Tibial artery (tissue), 4 donors: Measurements from ENCODE around the gene SPSB1.

Source experiments
- DNase-seq, 2 donors: peaks; one replicate each; pipeline ENCODE4 v3.0.0-alpha.2; 2019
- H3K27ac ChIP-seq, 2 donors: fragments of 200-600 bp; sonication (generic) in 1 of 2; 1 replicate in 1 of 2; 2 replicates in 1 of 2; pipeline ENCODE4 v1.5.1; 2018 to 2019; ENCODE audit warnings: mild to moderate bottlenecking in 1 of 2
- H3K27me3 ChIP-seq, 2 donors: fragments of 200-600 bp; sonication (generic) in 1 of 2; one replicate each; pipeline versions ENCODE4 v1.5.1 to v1.6.0; 2016 to 2019
- H3K36me3 ChIP-seq, 3 donors: fragments of 200-600 bp; sonication (generic) in 2 of 3; one replicate each; pipeline ENCODE4 v1.5.1; 2016 to 2019; ENCODE audit warnings: mild to moderate bottlenecking in 2 of 3
- H3K4me1 ChIP-seq, 4 donors: fragments of 200-600 bp; sonication (generic) in 2 of 4; 1 replicate in 3 of 4; 2 replicates in 1 of 4; pipeline ENCODE4 v1.5.1; 2016 to 2019
- H3K4me3 ChIP-seq, 2 donors: fragments of 200-600 bp; sonication (generic) in 1 of 2; 1 replicate in 1 of 2; 2 replicates in 1 of 2; pipeline ENCODE4 v1.5.1; 2018 to 2019; ENCODE audit warnings: mild to moderate bottlenecking in 2 of 2
- H3K9me3 ChIP-seq, 3 donors: fragments of 200-600 bp; sonication (generic) in 1 of 3; one replicate each; pipeline ENCODE4 v1.5.1; 2016 to 2019
- CTCF ChIP-seq, 2 experiments: fragments of 200-600 bp in 1 of 2; fragments of 450-650 bp in 1 of 2; IDR thresholded peaks; one replicate each; pipeline ENCODE4 v1.5.1; 2017 to 2019; ENCODE audit warnings: antibody characterized with exemption in 2 of 2, mild to moderate bottlenecking in 1 of 2, moderate library complexity in 1 of 2
- intact Hi-C: fragments of 100-400 bp; cut with DNase I; formaldehyde crosslinking; loops from one replicate; pipeline ENCODE4 v1.15.0; 2023; ENCODE audit warnings: low total_unique reads

SPSB1 gene

GRCh38 chr1:9373619-9374018 is 80.9 kb downstream of the SPSB1 start:
- Histone ChIP-seq H3K4me3 (no peak overlapping the region), H3K4me1 (peaks cover 8 to 98% (median 82%) of the 10 kb centered on the region in 4 donors), H3K27ac (peak overlapping the region; percentile 80 to 88), H3K36me3 (peaks cover 2 to 13% (median 3%) of the 10 kb centered on the region in 3 donors), H3K27me3 (no peaks in the 10 kb centered on the region), H3K9me3 (no peaks in the 10 kb centered on the region)
- no peak for DNase-seq
- intact Hi-C loops = no loop called here
- no peak for TF ChIP-seq CTCF (IDR thresholded peaks at IDR 0.05)

GRCh38 chr1:9374748-9375341 is 82.2 kb downstream of the SPSB1 start:
- no peak for TF ChIP-seq CTCF (IDR thresholded peaks at IDR 0.05)
- DNase-seq = no peak
- H3K27me3 ChIP-seq = no peaks in the 10 kb centered on the region
- H3K4me1 ChIP-seq = peaks cover 8 to 94% (median 83%) of the 10 kb centered on the region in 4 donors
- peaks cover 0 to 7% (median 0%) of the 10 kb centered on the region in 3 donors for H3K36me3 ChIP-seq
- H3K27ac ChIP-seq = peak overlapping the region; percentile 80 to 88
- no peaks in the 10 kb centered on the region for H3K9me3 ChIP-seq
- intact Hi-C loops = no loop called here
- H3K4me3 ChIP-seq = no peak overlapping the region

GRCh38 chr1:9375912-9376311 is 83.2 kb downstream of the SPSB1 start:
- Histone ChIP-seq H3K4me3 (peak overlapping the region in 1 of 2 donors; percentile 24), H3K27me3 (no peaks in the 10 kb centered on the region), H3K9me3 (no peaks in the 10 kb centered on the region), H3K4me1 (peaks cover 8 to 90% (median 75%) of the 10 kb centered on the region in 4 donors), H3K27ac (peak overlapping the region; percentile 80 to 88), H3K36me3 (no peaks in the 10 kb centered on the region)
- peak; percentile 71 to 90 for DNase-seq
- intact Hi-C loops = no loop called here
- TF ChIP-seq CTCF (IDR thresholded peaks at IDR 0.05) = no peak

GRCh38 chr1:9376430-9376829 is 83.7 kb downstream of the SPSB1 start:
- Histone ChIP-seq H3K4me1 (peaks cover 8 to 90% (median 70%) of the 10 kb centered on the region in 4 donors), H3K27me3 (no peaks in the 10 kb centered on the region), H3K27ac (peak overlapping the region; percentile 80 to 88), H3K4me3 (peak overlapping the region; percentile 1 to 24), H3K9me3 (no peaks in the 10 kb centered on the region), H3K36me3 (no peaks in the 10 kb centered on the region)
- intact Hi-C loops = no loop called here
- DNase-seq = peak; percentile 56 to 85
- no peak for TF ChIP-seq CTCF (IDR thresholded peaks at IDR 0.05)

- H3K36me3 ChIP-seq = no peaks in the 10 kb centered on the region
- H3K27me3 ChIP-seq = no peaks in the 10 kb centered on the region
- H3K4me1 ChIP-seq = peaks cover 8 to 90% (median 66%) of the 10 kb centered on the region in 4 donors
- no peaks in the 10 kb centered on the region for H3K9me3 ChIP-seq
- intact Hi-C loops = no loop called here
- peak; percentile 22 to 29 for TF ChIP-seq CTCF (IDR thresholded peaks at IDR 0.05)
- peak overlapping the region; percentile 14 to 24 for H3K4me3 ChIP-seq
- DNase-seq = peak; percentile 94 to 96
- peak overlapping the region; percentile 80 to 88 for H3K27ac ChIP-seq
Measured at GRCh38 chr1:9376886-9377333, 84.2 kb downstream of the SPSB1 start.
